ENCODE results near the gene DNAJC7. TPM values are rescaled to one million over a fixed set of nuclear protein-coding genes. Genes with fewer than 3 reads are reported as not detected.

The DNAJC7 gene
- total and polyA plus RNA-seq, 2 donors from 2014 or later = 88.1 to 141 TPM

- Histone ChIP-seq H3K27ac (ENCODE audit: low read depth in 2 of 2, low read length in 2 of 2) (no peak overlapping the region), H3K9ac (ENCODE audit: low read length in 3 of 3) (no peak overlapping the region), H3K27me3 (ENCODE audit: control insufficient read depth, insufficient read depth, low read length) (no peaks in the 10 kb centered on the region), H3K36me3 (ENCODE audit: control insufficient read depth in 2 of 3, insufficient read depth in 3 of 3, low read length in 3 of 3) (peaks cover 0 to 17% (median 0%) of the 10 kb centered on the region in 3 donors), H3K4me1 (ENCODE audit: control insufficient read depth in 2 of 3, insufficient read depth in 2 of 3, low read depth in 1 of 3, low read length in 3 of 3) (peaks cover 0 to 10% (median 8%) of the 10 kb centered on the region in 3 donors), H3K4me3 (ENCODE audit: low read length in 3 of 3) (no peak overlapping the region), H3K9me3 (ENCODE audit: control insufficient read depth in 2 of 3, insufficient read depth in 1 of 3, low read length in 3 of 3) (no peaks in the 10 kb centered on the region)
- FAIRE-seq (no peak), DNase-seq (no peak)
- TF ChIP-seq CTCF (IDR thresholded peaks at IDR 0.05; ENCODE audit: borderline replicate concordance, extremely low read depth, insufficient read depth) = no peak
- intact Hi-C loops (cut with DNase I) = no loop called here
These were observed 77.5 kb downstream of the DNAJC7 start for GRCh38 chr17:41939693-41940090.

- Histone ChIP-seq H3K36me3 (ENCODE audit: control insufficient read depth in 2 of 3, insufficient read depth in 3 of 3, low read length in 3 of 3) (peaks cover 0 to 17% (median 0%) of the 10 kb centered on the region in 3 donors), H3K4me1 (ENCODE audit: control insufficient read depth in 2 of 3, insufficient read depth in 2 of 3, low read depth in 1 of 3, low read length in 3 of 3) (peaks cover 0 to 10% (median 8%) of the 10 kb centered on the region in 3 donors), H3K27ac (ENCODE audit: low read depth in 2 of 2, low read length in 2 of 2) (no peak overlapping the region), H3K27me3 (ENCODE audit: control insufficient read depth, insufficient read depth, low read length) (no peaks in the 10 kb centered on the region), H3K4me3 (ENCODE audit: low read length in 3 of 3) (no peak overlapping the region), H3K9ac (ENCODE audit: low read length in 3 of 3) (no peak overlapping the region), H3K9me3 (ENCODE audit: control insufficient read depth in 2 of 3, insufficient read depth in 1 of 3, low read length in 3 of 3) (no peaks in the 10 kb centered on the region)
- intact Hi-C loops (cut with DNase I) = no loop called here
- FAIRE-seq (no peak), DNase-seq (no peak)
- TF ChIP-seq CTCF (IDR thresholded peaks at IDR 0.05; ENCODE audit: borderline replicate concordance, extremely low read depth, insufficient read depth) = no peak
These were observed 78.1 kb downstream of the DNAJC7 start for GRCh38 chr17:41939044-41939692.

- Histone ChIP-seq H3K4me3 (ENCODE audit: low read length in 3 of 3) (no peak overlapping the region), H3K9ac (ENCODE audit: low read length in 3 of 3) (no peak overlapping the region), H3K4me1 (ENCODE audit: control insufficient read depth in 2 of 3, insufficient read depth in 2 of 3, low read depth in 1 of 3, low read length in 3 of 3) (peaks cover 0 to 10% (median 8%) of the 10 kb centered on the region in 3 donors), H3K27me3 (ENCODE audit: control insufficient read depth, insufficient read depth, low read length) (no peaks in the 10 kb centered on the region), H3K36me3 (ENCODE audit: control insufficient read depth in 2 of 3, insufficient read depth in 3 of 3, low read length in 3 of 3) (peaks cover 0 to 17% (median 0%) of the 10 kb centered on the region in 3 donors), H3K9me3 (ENCODE audit: control insufficient read depth in 2 of 3, insufficient read depth in 1 of 3, low read length in 3 of 3) (no peaks in the 10 kb centered on the region), H3K27ac (ENCODE audit: low read depth in 2 of 2, low read length in 2 of 2) (peak overlapping the region in 1 of 2 donors; percentile 35)
- intact Hi-C loops (cut with DNase I) = no loop called here
- DNase-seq (no peak), FAIRE-seq (no peak)
- TF ChIP-seq CTCF (IDR thresholded peaks at IDR 0.05; ENCODE audit: borderline replicate concordance, extremely low read depth, insufficient read depth) = no peak
These were observed 79.0 kb downstream of the DNAJC7 start for GRCh38 chr17:41937970-41938954.
